HEK293 (cell line): ENCODE measurements around the gene IDI1.

ENCODE experiments used
- BCL6B ChIP-seq: fragments of 450-650 bp; formaldehyde crosslinking; IDR thresholded peaks from 2 replicates; pipeline ENCODE4 v1.5.1; 2017; ENCODE audit warnings: missing biosample characterization, missing genetic modification characterization
- CTCF ChIP-seq: fragments of 450-650 bp; formaldehyde crosslinking; IDR thresholded peaks from 2 replicates; pipeline ENCODE4 v1.5.1; 2016; ENCODE audit warnings: missing biosample characterization, missing genetic modification characterization
- HOXA7 ChIP-seq: sonication (generic); formaldehyde crosslinking; IDR thresholded peaks from 2 replicates; pipeline ENCODE4 v1.8.1; 2022; ENCODE audit warnings: missing genetic modification reagents, borderline replicate concordance
- KLF8 ChIP-seq: fragments of 450-650 bp; formaldehyde crosslinking; IDR thresholded peaks from 2 replicates; pipeline ENCODE4 v1.5.1; 2016; ENCODE audit warnings: missing biosample characterization, missing genetic modification characterization
- MEIS1 ChIP-seq: sonication (generic); formaldehyde crosslinking; IDR thresholded peaks from 2 replicates; pipeline ENCODE4 v1.8.1; 2022; ENCODE audit warnings: missing genetic modification reagents, mild to moderate bottlenecking, borderline replicate concordance
- ZBTB11 ChIP-seq: fragments of 450-650 bp; formaldehyde crosslinking; conservative IDR thresholded peaks from 2 replicates; pipeline ENCODE4 v1.5.1; 2016; ENCODE audit warnings: low read depth, missing biosample characterization, missing genetic modification characterization
- ZNF112 ChIP-seq: fragments of 450-650 bp; formaldehyde crosslinking; IDR thresholded peaks from 2 replicates; pipeline ENCODE4 v1.5.0; 2017; ENCODE audit warnings: missing biosample characterization, missing genetic modification characterization
- ZNF274 ChIP-seq, 2 experiments: fragments of 200-500 bp in 1 of 2; fragments of 450-650 bp in 1 of 2; sonication (Bioruptor generic) in 1 of 2; formaldehyde crosslinking in 1 of 2; IDR thresholded peaks; 2 replicates each; pipeline versions ENCODE4 v1.5.1 to v1.6.1; 2014 to 2016; ENCODE audit warnings: borderline replicate concordance in 1 of 2, inconsistent platforms in 1 of 2, low read length in 1 of 2, missing biosample characterization in 1 of 2, missing genetic modification characterization in 1 of 2
- ZNF664 ChIP-seq: fragments of 450-650 bp; formaldehyde crosslinking; IDR thresholded peaks from 2 replicates; pipeline ENCODE4 v1.5.1; 2016; ENCODE audit warnings: missing biosample characterization, missing genetic modification characterization

GRCh38 chr10:994836-995558 is 53.9 kb downstream of the IDI1 start:
- TF ChIP-seq ZNF274 (IDR thresholded peaks at IDR 0.05; ENCODE audit: low read length) (no peak), ZNF274 (tag by site-specific recombination; IDR thresholded peaks at IDR 0.05; ENCODE audit: borderline replicate concordance) (no peak), HOXA7 (CRISPR knock-in tag) (no peak), CTCF (tag by site-specific recombination) (no peak), KLF8 (tag by site-specific recombination) (no peak), MEIS1 (CRISPR knock-in tag) (no peak), ZNF112 (tag by site-specific recombination) (no peak), BCL6B (no peak), ZBTB11 (tag by site-specific recombination) (no peak), ZNF664 (tag by site-specific recombination) (no peak)
